Chondrocyte (in vitro differentiated cells): ENCODE measurements around the gene PIGS. TPM values are rescaled to one million over a fixed set of nuclear protein-coding genes. Genes with fewer than 3 reads are reported as not detected.

Source experiments
- DNase-seq: peaks from one replicate; pipeline ENCODE4 v3.0.0; 2021; ENCODE audit warnings: mixed read lengths, low spot score
- H3K27ac Mint-ChIP-seq: one replicate; pipeline ENCODE4 v1.8.0; 2021; ENCODE audit warnings: mild to moderate bottlenecking, moderate library complexity, mixed read lengths; ENCODE audit not compliant: unreplicated experiment
- H3K27me3 Mint-ChIP-seq: 2 replicates; pipeline ENCODE4 v1.8.0; 2021; ENCODE audit warnings: low read depth, mixed read lengths
- H3K36me3 Mint-ChIP-seq: 2 replicates; pipeline ENCODE4 v1.8.0; 2021; ENCODE audit warnings: low read depth, mixed read lengths
- H3K4me1 Mint-ChIP-seq: 2 replicates; pipeline ENCODE4 v1.8.0; 2021; ENCODE audit warnings: low read depth, mild to moderate bottlenecking, mixed read lengths
- H3K4me3 Mint-ChIP-seq: one replicate; pipeline ENCODE4 v1.8.0; 2021; ENCODE audit warnings: mild to moderate bottlenecking, moderate library complexity, mixed read lengths; ENCODE audit not compliant: unreplicated experiment
- H3K9me3 Mint-ChIP-seq: 2 replicates; pipeline ENCODE4 v1.8.0; 2021; ENCODE audit warnings: low read depth, mixed read lengths
- total RNA-seq: library from RNA; stranded (reverse); gene quantifications from 3 replicates; pipeline ENCODE4 v1.2.1, GENCODE V29; 2021
- TF ChIP-seq, protein P1 (sequence below): fragments of 200-600 bp; sonication (generic); IDR thresholded peaks from 2 replicates; pipeline ENCODE4 v1.5.0; 2021; ENCODE audit warnings: antibody characterized with exemption, mild to moderate bottlenecking, moderate library complexity

Gene PIGS
- total RNA-seq, 1 donor from 2014 or later: 62.9 TPM

DNA sequence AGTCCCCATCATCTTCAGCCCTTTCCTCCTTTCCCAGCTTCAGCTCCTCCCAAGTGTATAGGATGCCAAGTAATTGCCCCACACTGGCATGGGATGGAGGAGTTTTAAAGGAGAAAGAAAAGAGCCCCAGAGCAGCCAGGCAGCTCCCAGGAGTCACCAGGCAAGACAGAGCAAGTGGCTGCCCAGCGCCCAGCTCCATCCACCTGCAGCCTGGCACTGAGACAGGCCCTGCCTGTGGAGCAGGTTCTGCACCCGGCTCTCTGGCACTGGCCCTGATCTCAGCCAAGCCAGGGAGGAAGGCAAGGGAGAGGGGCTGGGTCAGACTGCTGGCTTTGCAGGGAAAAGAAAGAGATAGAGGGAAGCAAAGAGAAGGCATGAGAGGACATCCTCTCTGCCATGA lies 43.5 kb downstream of the PIGS start:
- Mint-ChIP-seq H3K36me3 (no peaks in the 10 kb centered on the region), H3K27me3 (no peaks in the 10 kb centered on the region), H3K4me3 (no peak overlapping the region), H3K9me3 (no peaks in the 10 kb centered on the region), H3K4me1 (peaks cover 36% of the 10 kb centered on the region), H3K27ac (no peak overlapping the region)
- TF ChIP-seq, protein P1, sequence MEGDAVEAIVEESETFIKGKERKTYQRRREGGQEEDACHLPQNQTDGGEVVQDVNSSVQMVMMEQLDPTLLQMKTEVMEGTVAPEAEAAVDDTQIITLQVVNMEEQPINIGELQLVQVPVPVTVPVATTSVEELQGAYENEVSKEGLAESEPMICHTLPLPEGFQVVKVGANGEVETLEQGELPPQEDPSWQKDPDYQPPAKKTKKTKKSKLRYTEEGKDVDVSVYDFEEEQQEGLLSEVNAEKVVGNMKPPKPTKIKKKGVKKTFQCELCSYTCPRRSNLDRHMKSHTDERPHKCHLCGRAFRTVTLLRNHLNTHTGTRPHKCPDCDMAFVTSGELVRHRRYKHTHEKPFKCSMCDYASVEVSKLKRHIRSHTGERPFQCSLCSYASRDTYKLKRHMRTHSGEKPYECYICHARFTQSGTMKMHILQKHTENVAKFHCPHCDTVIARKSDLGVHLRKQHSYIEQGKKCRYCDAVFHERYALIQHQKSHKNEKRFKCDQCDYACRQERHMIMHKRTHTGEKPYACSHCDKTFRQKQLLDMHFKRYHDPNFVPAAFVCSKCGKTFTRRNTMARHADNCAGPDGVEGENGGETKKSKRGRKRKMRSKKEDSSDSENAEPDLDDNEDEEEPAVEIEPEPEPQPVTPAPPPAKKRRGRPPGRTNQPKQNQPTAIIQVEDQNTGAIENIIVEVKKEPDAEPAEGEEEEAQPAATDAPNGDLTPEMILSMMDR: no peak
- no peak for DNase-seq

DNA sequence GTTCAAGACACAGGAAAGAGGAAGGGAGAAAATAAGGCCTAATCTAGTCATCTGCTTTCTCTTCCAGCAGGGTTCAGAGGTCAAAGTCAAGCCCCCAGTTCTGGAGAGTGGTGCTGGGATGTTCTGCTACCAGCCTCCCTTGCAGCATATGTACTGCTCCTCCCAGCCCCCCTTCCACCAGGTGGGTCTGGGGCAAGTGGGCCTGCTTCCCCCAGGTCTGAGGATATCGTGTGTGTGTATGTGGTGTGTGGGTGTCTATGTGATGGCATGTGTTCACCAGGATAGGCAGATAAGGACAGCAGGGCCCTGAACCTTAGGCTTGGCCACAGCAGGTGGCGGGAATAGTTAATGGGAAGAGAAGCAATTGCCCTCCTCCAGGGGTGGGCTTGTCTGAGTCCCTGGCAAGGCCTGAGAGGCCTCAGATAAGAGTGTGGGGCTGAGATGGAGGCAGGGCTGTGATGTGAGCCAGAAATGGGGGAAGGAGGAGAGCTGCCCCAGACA lies 44.1 kb downstream of the PIGS start:
- TF ChIP-seq, protein P1: no peak
- H3K4me3 Mint-ChIP-seq: no peak overlapping the region
- no peak for DNase-seq
- H3K4me1 Mint-ChIP-seq: peaks cover 36% of the 10 kb centered on the region
- no peaks in the 10 kb centered on the region for H3K27me3 Mint-ChIP-seq
- H3K27ac Mint-ChIP-seq: no peak overlapping the region
- H3K36me3 Mint-ChIP-seq: no peaks in the 10 kb centered on the region
- no peaks in the 10 kb centered on the region for H3K9me3 Mint-ChIP-seq

DNA sequence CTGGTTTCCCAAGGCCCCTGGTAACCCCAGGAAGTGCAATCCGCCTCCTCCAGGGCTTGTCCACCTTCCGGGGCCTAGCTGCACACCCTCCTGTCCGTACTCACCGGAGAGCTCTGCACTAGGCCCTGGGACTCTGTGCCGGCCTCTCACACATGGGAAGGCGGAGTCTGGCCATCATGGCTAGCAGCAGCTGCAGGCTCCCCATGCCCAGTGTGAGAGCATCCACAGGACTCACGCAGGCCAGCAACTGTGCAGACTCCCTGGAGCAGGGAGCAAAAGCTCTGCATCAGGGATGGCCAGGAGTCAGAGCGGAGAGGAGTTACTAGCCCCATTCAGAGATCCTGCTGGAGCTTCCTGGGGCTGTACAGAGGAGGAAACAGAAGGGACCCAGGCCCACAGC lies 44.9 kb downstream of the PIGS start:
- H3K27me3 Mint-ChIP-seq: no peaks in the 10 kb centered on the region
- no peaks in the 10 kb centered on the region for H3K9me3 Mint-ChIP-seq
- no peak overlapping the region for H3K4me3 Mint-ChIP-seq
- no peak for DNase-seq
- TF ChIP-seq, protein P1: no peak
- no peaks in the 10 kb centered on the region for H3K36me3 Mint-ChIP-seq
- no peak overlapping the region for H3K27ac Mint-ChIP-seq
- peaks cover 36% of the 10 kb centered on the region for H3K4me1 Mint-ChIP-seq

DNA sequence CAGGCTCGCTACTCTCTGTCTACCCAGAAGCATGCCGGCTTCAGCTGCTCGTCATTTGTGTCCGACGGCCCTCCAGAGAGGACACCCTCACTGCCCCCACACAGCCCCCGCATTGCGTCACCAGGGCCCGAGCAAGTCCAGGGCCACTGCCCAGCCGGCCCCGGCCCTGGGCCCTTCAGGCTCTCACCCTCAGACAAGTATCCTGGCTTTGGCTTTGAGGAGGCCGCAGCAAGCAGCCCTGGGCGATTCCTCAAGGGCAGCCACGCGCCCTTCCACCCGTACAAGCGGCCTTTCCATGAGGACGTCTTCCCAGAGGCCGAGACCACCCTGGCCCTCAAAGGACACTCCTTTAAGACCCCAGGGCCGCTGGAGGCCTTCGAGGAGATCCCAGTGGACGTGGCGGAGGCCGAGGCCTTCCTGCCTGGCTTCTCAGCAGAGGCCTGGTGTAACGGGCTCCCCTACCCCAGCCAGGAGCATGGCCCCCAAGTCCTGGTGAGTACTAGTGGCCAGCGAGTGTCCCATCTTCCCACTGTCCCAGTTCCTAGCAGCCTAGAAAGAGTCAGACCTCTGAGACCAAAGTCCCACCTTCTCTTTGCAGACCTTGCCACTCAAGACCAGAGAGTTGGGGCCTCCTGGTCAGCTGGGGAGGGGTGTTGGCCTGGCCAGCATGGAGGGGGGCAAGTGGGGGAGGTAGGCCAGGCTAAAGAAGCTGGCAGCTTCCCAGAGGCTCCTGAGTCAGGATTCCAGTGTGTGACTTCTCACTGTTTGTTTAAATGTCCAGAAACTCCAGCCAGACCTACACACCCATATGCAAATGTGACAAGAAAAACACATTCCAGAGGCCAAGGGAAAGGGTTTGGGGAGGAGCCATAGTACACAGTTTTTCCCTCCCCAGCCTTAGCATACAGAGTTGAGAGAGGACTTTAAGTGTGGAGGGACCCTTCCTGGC lies 46.6 kb downstream of the PIGS start:
- no peak for DNase-seq
- H3K27me3 Mint-ChIP-seq: peaks cover 3% of the 10 kb centered on the region
- H3K36me3 Mint-ChIP-seq: no peaks in the 10 kb centered on the region
- no peaks in the 10 kb centered on the region for H3K9me3 Mint-ChIP-seq
- no peak overlapping the region for H3K4me3 Mint-ChIP-seq
- TF ChIP-seq, protein P1: no peak
- H3K27ac Mint-ChIP-seq: peak overlapping the region; percentile 29
- peaks cover 39% of the 10 kb centered on the region for H3K4me1 Mint-ChIP-seq

DNA sequence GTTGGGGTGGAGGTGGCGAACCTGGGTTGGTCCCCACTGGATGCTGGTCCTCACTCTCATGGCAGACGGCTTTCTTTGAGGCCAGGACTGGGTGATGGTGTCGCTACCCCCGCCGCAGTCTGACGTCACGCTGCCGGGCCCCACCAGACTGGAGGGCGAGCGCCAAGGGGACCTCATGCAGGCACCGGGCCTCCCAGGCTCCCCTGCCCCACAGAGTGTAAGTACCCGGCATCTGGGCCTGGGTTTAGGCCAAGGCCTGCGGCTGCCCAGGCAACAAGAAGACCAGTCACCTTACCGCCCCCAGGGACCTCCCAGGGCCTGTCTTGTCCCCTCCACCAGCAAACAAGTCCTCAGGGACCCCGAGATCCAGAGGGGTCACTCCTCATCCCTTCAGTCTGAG lies 47.4 kb downstream of the PIGS start:
- Mint-ChIP-seq H3K27me3 (peaks cover 5% of the 10 kb centered on the region), H3K27ac (no peak overlapping the region), H3K4me1 (peaks cover 39% of the 10 kb centered on the region), H3K4me3 (no peak overlapping the region), H3K36me3 (no peaks in the 10 kb centered on the region), H3K9me3 (no peaks in the 10 kb centered on the region)
- DNase-seq: no peak
- TF ChIP-seq, protein P1: no peak
